H1 (cell line): ENCODE results near the gene USP10. TPM values are rescaled to one million over a fixed set of nuclear protein-coding genes. Genes with fewer than 3 reads are reported as not detected.

Experiments used
- BCL11A ChIP-seq, 2 experiments: IDR thresholded peaks; one replicate each; pipeline ENCODE4 v1.6.1; 2011; ENCODE audit warnings: low read depth in 2 of 2, low read length in 2 of 2, mild to moderate bottlenecking in 2 of 2
- CREB1 ChIP-seq: IDR thresholded peaks from 2 replicates; pipeline ENCODE4 v1.6.1; 2012; ENCODE audit warnings: inconsistent platforms
- EP300 ChIP-seq, 2 experiments: IDR thresholded peaks; 1 replicate in 1 of 2; 2 replicates in 1 of 2; pipeline ENCODE4 v1.6.1; 2011 to 2012; ENCODE audit warnings: low read depth in 2 of 2, low read length in 2 of 2, mild to moderate bottlenecking in 2 of 2, borderline replicate concordance in 1 of 2, inconsistent platforms in 1 of 2, moderate library complexity in 1 of 2
- RNF2 ChIP-seq: fragments of 200-900, 300-1000 bp; sonication (generic); IDR thresholded peaks from 2 replicates; pipeline ENCODE4 v1.7.1; 2016; ENCODE audit warnings: borderline replicate concordance, low read depth, mild to moderate bottlenecking, antibody characterized with exemption, low read length; ENCODE audit not compliant: poor library complexity, severe bottlenecking; ENCODE audit errors: missing control alignments
- polyA plus RNA-seq, 7 experiments: library from polyadenylated mRNA; depleted of rRNA in 3 of 7; stranded (reverse) in 5 of 7; unstranded in 2 of 7; fragments of >200 nt in 5 of 7; fragments of 200-250 nt in 2 of 7; gene quantifications; 1 replicate in 5 of 7; 2 replicates in 1 of 7; 4 replicates in 1 of 7; pipeline versions ENCODE4 v1.2.1 to v1.2.3, GENCODE V29; 2011 to 2013; ENCODE audit warnings: missing spikeins in 2 of 7, mixed read lengths in 2 of 7
- total RNA-seq: library from RNA; stranded (reverse); fragmentation: NEBNext Ultra II Directional; extraction: Animal tissue kit (Norgen Biotek cat#: 25700); gene quantifications from 2 replicates; pipeline ENCODE4 v1.2.1, GENCODE V29; 2021
- TF ChIP-seq, protein P1 (sequence below): IDR thresholded peaks from 2 replicates; pipeline ENCODE4 v1.6.1; 2012; ENCODE audit warnings: low read length, inconsistent platforms

Gene USP10
- total and polyA plus RNA-seq, 2 of the 8 experiments (the other 6 are each of a cell fraction or from before 2014, with no cell fraction given), result 171 to 195 TPM

DNA sequence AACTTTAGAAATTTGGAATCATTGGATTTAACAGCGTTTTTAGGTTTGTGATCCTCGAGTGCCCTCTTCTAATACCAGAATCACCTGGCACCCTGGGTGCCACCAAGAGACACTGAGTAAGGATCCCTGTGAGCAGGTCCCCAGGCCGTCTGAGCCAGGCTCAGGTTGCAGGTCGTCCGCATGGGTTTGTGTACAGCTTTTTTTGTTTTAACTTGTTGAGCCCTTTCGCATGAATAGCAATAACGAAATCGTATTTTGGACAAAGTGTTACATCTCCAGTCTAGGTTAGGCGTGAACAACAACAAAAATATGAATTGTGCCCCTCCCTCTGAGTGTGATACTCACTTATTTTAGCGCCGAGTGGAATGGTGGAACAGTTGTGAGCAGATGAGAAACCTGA is 10.9 kb downstream of the USP10 start (continued):
- TF ChIP-seq EP300 (IDR thresholded peaks at IDR 0.05; ENCODE audit: borderline replicate concordance in 1 of 2, low read depth in 2 of 2, low read length in 2 of 2) (no peak), BCL11A (IDR thresholded peaks at IDR 0.05; ENCODE audit: low read depth in 2 of 2, low read length in 2 of 2) (no peak), CREB1 (no peak), RNF2 (no peak)
- TF ChIP-seq, protein P1, sequence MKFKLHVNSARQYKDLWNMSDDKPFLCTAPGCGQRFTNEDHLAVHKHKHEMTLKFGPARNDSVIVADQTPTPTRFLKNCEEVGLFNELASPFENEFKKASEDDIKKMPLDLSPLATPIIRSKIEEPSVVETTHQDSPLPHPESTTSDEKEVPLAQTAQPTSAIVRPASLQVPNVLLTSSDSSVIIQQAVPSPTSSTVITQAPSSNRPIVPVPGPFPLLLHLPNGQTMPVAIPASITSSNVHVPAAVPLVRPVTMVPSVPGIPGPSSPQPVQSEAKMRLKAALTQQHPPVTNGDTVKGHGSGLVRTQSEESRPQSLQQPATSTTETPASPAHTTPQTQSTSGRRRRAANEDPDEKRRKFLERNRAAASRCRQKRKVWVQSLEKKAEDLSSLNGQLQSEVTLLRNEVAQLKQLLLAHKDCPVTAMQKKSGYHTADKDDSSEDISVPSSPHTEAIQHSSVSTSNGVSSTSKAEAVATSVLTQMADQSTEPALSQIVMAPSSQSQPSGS, result no peak
